KOPT-K1 (cell line): Measurements from ENCODE around the gene ASIC2.

Source experiments
- H3K27ac ChIP-seq: fragments of 200-600 bp; sonication (generic); 2 replicates; pipeline ENCODE4 v1.5.1; 2016; ENCODE audit warnings: antibody characterized with exemption, mild to moderate bottlenecking, low read depth, low read length; ENCODE audit not compliant: poor library complexity, severe bottlenecking
- H3K36me3 ChIP-seq: fragments of 200-600 bp; sonication (generic); 2 replicates; pipeline ENCODE4 v1.5.1; 2017; ENCODE audit warnings: antibody characterized with exemption, mild to moderate bottlenecking, low read length, moderate library complexity; ENCODE audit not compliant: insufficient read depth
- H3K9me3 ChIP-seq: fragments of 200-600 bp; sonication (generic); 2 replicates; pipeline ENCODE4 v1.5.1; 2017; ENCODE audit warnings: antibody characterized with exemption, low read length, mild to moderate bottlenecking; ENCODE audit not compliant: insufficient read depth, poor library complexity, severe bottlenecking

ASIC2 gene

GRCh38 chr17:33209671-33210070 is 83.4 kb downstream of the ASIC2 start:
- Histone ChIP-seq H3K27ac (no peak overlapping the region), H3K36me3 (no peaks in the 10 kb centered on the region), H3K9me3 (no peaks in the 10 kb centered on the region)

- Histone ChIP-seq H3K9me3 (no peaks in the 10 kb centered on the region), H3K27ac (no peak overlapping the region), H3K36me3 (no peaks in the 10 kb centered on the region)
These were observed 85.9 kb downstream of the ASIC2 start for GRCh38 chr17:33207231-33207630.

GRCh38 chr17:33205552-33205951 is 87.5 kb downstream of the ASIC2 start:
- no peak overlapping the region for H3K27ac ChIP-seq
- no peaks in the 10 kb centered on the region for H3K9me3 ChIP-seq
- H3K36me3 ChIP-seq, result no peaks in the 10 kb centered on the region

GRCh38 chr17:33204701-33205100 is 88.4 kb downstream of the ASIC2 start:
- Histone ChIP-seq H3K9me3 (no peaks in the 10 kb centered on the region), H3K36me3 (no peaks in the 10 kb centered on the region), H3K27ac (no peak overlapping the region)

DNA sequence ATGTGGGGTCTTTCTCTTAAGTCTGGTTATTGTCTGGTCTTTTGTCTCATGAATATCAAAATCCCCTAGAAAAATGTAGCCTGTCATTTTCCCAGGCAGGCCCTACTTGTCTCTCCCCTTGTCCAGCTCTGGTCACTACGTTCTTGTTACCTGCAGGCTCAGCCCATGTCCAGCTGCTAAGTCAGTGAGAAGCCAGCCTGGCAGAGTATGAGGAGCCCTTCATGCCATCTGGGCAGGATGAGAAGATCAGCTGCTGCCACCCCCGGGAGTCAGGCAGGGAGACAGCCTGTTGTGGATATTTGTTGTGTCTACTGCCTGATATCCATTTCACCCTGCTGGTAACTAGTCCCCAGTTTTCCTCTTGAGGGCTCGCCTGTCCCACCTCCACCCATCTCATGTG is 88.9 kb downstream of the ASIC2 start:
- Histone ChIP-seq H3K9me3 (no peaks in the 10 kb centered on the region), H3K36me3 (no peaks in the 10 kb centered on the region), H3K27ac (no peak overlapping the region)

DNA sequence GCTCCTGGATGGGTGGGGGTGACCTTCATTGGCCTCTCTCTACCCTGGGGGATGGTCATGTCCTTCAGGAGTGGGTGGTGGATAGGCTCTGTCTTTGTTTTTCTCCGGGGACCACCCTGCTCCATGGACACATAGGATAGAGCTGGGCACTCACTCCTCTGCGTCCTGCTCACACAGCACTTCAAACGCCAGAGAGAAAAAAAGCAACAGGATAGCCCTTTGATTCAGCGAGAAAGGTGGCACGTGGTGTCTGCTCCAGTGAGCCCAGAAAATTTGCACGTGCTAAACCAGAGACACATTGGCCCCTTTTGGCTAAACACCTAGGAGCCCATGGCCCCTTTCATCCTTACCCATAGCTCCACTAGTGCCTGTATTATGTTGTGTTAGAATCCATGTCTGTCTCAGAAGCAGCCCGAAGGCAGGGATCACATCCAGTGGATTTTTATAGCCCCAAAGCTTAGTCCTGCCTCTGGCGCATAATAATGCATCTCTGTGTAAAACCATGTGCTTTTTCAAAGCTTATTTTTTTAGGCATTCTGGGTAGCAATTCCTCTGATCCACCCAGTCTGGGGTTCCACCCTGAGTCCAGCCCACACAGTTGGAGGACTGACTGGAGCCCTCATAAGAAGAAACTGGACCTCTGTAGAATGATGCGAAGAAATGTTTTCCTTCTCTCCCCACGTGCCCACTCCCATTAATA is 90.1 kb downstream of the ASIC2 start:
- Histone ChIP-seq H3K9me3 (no peaks in the 10 kb centered on the region), H3K27ac (no peak overlapping the region), H3K36me3 (no peaks in the 10 kb centered on the region)

- no peak overlapping the region for H3K27ac ChIP-seq
- H3K9me3 ChIP-seq, result no peaks in the 10 kb centered on the region
- no peaks in the 10 kb centered on the region for H3K36me3 ChIP-seq
These were observed 91.1 kb downstream of the ASIC2 start for GRCh38 chr17:33202021-33202420.

DNA sequence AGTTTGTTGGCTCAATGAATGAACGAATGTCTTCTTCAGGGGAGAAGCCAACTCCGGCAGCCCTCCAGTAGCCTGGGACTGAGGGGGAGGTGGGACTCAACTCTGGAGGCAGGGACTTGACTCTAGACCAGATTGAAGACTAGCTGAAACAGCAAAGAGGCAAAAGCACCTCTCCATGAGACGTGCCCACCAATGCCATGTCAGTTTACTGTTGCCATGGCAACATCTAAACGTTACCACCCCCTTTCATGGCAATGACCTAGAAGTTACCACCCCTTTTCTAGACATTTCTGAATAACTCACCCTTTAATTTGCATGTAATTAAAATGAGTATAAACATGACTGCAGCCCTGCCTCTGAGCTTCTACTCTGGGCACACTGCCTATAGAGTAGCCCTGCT is 91.8 kb downstream of the ASIC2 start:
- no peaks in the 10 kb centered on the region for H3K9me3 ChIP-seq
- no peak overlapping the region for H3K27ac ChIP-seq
- no peaks in the 10 kb centered on the region for H3K36me3 ChIP-seq

- Histone ChIP-seq H3K9me3 (no peaks in the 10 kb centered on the region), H3K36me3 (no peaks in the 10 kb centered on the region), H3K27ac (no peak overlapping the region)
These were observed 92.5 kb downstream of the ASIC2 start for GRCh38 chr17:33200587-33200986.

GRCh38 chr17:33199571-33200510 is 93.3 kb downstream of the ASIC2 start:
- Histone ChIP-seq H3K9me3 (no peaks in the 10 kb centered on the region), H3K36me3 (no peaks in the 10 kb centered on the region), H3K27ac (no peak overlapping the region)

GRCh38 chr17:33198954-33199353 is 94.1 kb downstream of the ASIC2 start:
- no peaks in the 10 kb centered on the region for H3K9me3 ChIP-seq
- H3K27ac ChIP-seq, result no peak overlapping the region
- no peaks in the 10 kb centered on the region for H3K36me3 ChIP-seq

DNA sequence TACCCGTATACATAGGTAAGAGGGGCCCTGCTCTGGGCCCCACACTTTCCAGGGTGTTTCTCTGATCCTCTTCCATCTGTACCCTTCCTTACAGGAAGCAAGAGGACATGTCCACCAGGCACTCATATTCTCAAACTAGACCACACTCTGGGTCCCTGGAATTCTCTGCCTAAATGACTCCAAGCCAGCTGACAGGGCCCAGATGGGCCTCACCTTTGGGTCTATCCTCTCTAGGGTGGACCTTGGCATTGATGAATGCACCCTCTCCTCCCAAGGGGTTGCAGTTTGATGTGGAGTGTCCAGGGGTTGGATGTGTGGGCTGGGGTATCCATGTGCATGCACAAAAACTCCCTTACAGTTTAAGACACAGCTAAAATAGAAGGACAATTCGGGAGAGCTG is 95.8 kb downstream of the ASIC2 start:
- H3K27ac ChIP-seq, result no peak overlapping the region
- no peaks in the 10 kb centered on the region for H3K36me3 ChIP-seq
- H3K9me3 ChIP-seq, result no peaks in the 10 kb centered on the region

- H3K36me3 ChIP-seq, result no peaks in the 10 kb centered on the region
- H3K9me3 ChIP-seq, result no peaks in the 10 kb centered on the region
- no peak overlapping the region for H3K27ac ChIP-seq
These were observed 96.2 kb downstream of the ASIC2 start for GRCh38 chr17:33196883-33197282.

- no peaks in the 10 kb centered on the region for H3K36me3 ChIP-seq
- H3K9me3 ChIP-seq, result no peaks in the 10 kb centered on the region
- H3K27ac ChIP-seq, result no peak overlapping the region
These were observed 99.9 kb downstream of the ASIC2 start for GRCh38 chr17:33192951-33193911.
